ENCODE data around the gene RPS15.

The RPS15 gene

GRCh38 chr19:1437609-1438008 lies 587 bp upstream of the RPS15 start:
- no peak for DNase-seq

DNA sequence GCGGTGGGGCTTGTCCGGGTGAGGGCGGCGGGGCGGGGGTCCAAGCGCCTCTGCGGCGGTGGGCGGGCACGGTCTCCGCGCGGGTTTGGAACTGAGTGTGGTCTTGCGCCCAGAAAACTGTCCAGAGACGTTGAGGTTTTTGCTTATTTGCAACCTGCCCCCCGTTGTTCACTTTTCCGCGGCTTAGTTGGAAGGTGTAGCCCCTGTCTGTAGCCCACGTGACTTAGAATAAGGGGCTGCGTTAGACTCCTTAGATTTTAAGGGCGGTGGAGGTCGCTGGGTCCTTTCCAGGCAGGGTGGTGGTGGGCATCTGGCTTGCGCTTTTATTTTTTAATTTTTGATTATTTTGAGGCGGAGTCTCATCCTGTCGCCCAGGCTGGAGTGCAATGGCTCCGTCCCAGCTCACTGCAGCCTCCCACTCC lies 748 bp downstream of the RPS15 start:
- DNase-seq = peak; percentile 16

GRCh38 chr19:1439525-1440417 lies 1.6 kb downstream of the RPS15 start:
- DNase-seq = peak; percentile 40

DNA sequence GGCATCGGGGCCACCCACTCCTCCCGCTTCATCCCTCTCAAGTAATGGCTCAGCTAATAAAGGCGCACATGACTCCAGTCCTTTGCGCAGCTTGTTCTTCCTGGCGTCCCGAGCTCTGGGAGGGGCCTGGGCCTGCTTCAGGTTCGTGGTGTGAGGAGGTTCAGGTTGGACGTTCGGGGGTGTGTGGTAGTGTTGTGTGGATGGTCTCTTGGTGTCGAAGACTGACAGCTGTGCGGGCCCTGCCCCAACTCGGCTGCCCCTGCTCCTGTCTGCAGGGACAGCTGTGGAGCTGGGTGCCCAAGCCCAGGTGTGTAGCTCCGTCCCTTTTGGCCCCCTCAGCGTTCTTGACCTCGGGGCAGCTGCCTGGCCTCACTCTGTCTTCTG lies 2.2 kb downstream of the RPS15 start:
- no peak for DNase-seq

- no peak for DNase-seq
Observed at GRCh38 chr19:1441022-1441426, 2.8 kb downstream of the RPS15 start.

GRCh38 chr19:1441677-1442438 lies 3.7 kb downstream of the RPS15 start:
- DNase-seq = no peak

DNA sequence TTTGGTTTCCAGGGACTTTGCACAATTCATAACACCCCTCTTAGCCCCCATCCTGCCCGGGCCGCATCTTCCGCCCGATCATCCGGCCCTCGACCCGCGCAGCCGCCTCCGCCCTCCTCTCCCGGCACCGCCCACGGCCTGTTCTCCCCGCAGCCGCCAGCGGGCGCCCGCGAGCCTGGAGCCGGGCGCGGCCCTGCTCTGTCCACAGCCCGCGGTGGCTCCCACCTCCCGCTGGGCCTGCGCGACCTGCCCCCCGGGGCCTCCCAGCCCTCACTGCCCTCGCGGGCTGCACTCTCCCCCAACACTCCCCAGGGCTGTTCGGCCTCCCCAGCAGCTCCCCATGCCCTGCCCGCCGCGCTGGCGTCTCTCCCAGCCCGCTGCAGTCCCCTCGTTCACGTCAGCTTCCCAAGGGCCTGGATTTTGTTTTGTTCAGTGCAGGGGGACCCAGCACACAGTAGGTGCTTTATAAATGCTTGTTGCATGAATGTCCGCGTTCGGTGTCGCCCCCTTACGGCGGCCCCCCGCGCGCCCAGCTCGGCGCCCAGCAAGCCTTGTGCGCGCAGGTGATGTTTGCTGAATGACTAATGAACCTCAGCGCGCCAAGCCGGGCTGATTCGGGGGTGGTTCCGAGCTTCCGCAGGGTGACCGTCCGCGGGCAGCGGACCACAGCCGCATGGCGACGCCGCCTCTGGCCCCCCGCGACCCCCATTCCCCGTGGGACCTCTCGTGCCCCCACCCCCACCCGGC lies 7.2 kb downstream of the RPS15 start:
- peak; percentile 79 for DNase-seq

GRCh38 chr19:1445932-1446712 lies 7.9 kb downstream of the RPS15 start:
- no peak for DNase-seq

DNA sequence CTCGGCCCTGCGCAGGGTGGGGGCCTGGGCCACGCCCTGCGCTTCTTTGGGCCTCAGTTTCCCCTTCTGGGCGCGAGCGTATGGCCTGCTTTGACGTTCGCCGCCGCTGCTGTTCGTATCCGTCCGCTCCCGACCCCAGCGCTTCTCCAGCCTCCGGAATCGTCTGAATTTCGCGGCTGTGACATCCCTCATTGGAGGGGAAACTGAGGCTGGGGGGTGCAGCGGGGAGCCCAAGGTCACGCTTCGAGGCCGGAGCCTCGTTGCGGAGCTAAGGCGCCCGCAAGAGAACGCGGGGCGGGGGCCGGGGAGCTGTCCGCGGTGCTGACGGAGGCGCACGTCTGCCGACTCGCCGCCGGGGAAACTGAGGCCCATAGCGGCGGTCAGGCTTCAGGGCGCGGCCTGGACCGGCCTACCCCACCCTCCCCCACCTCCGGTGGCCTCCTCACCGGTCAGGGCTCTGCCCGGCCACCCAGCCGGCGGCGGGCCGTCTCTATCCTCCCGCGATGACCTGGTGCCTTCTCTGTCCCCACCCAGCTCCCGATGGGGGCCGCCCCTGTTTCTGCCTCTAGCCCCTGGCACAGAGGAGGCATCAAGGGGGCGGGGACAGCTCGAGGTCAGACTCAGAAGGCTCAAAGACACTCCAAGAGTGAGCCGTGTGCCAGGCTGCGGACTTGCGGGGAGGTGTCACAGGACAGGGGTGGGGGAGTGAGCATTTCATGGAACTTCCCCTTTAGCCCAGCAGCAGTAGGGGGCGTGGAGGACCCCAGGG lies 8.7 kb downstream of the RPS15 start:
- DNase-seq = no peak

DNA sequence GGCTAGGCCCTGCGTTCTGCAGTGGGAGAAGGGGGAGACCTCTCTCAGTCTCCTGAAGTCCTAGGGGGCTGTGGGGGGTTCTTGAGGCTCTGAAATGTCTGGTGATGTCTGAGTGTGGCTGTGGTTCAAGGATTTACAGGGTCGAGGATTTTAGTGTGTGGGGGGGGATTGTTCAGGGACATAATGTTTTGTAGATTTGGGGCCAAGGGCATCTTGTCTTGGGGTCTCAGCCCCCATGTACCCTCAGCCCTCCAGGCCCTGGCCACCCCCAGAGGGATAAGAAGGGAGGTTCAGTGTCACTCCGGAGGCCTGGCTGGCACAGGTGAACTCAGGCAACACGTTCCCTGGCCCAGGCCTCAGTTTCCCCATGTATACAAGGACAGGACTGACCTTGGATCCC lies 9.3 kb downstream of the RPS15 start:
- DNase-seq = no peak

GRCh38 chr19:1447944-1448343 lies 9.7 kb downstream of the RPS15 start:
- DNase-seq = no peak

GRCh38 chr19:1449467-1450442 lies 11.6 kb downstream of the RPS15 start, which contains the start of gene APC2:
APC2 (plus strand) TSS chr19:1450121; CDS start chr19:1453002, 2,881 bp downstream.
- peak; percentile 31 for DNase-seq

DNA sequence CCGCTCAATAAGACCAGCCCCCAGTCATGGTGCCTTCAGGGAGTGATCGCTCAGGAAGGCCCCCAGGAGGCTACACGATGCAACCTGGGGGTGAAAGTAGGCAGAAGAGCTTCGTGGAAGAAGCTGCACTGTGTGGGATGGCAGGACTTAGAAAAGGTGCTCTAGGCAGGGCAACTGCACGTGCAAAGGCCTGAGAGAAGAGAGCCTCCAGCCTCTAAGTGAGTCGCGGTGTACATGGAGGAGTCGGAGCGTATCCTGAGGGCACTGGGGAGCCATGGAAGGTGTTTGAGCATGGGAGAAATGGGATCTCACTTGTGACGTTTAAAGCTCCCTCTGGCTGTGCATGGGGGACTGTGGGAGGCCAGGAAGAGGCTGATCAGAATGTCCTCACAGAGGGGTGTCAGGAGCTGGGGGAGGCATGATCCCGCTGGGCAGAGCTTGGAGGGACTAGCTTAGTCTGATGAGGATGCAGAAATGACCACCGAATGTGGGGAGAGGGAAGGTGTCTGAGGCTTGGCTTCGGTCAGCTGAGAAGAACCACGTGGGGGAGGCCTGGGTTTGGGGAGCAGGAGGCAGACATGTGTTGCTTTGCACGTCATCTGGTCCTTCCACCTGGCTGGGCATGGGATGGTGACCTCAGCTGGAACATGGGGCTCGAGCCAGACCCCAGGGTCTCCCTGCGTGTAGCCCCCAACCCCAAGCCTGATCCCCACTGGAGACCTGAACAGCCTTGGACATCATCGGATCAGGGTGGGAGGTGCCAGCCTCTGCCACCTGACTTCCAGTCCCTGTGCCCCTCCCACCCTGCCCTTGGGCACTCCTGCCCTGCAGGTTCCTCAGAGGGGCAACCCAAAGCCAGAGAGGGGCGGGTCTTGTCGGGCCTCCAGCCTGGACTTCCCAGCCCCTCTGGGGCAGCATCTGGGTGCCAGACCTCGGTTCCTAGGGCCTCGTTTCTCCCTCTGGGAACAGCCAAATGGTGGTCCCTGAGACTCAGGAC lies 12.8 kb downstream of the RPS15 start:
- no peak for DNase-seq

GRCh38 chr19:1451916-1452801 lies 14.0 kb downstream of the RPS15 start:
- DNase-seq = no peak

- DNase-seq = no peak
Observed at GRCh38 chr19:1452802-1453524, 14.8 kb downstream of the RPS15 start.

GRCh38 chr19:1453525-1454364 lies 15.5 kb downstream of the RPS15 start:
- DNase-seq = no peak

Data from CD4-positive, alpha-beta T cell treated with Interleukin-17A for 1 hour (primary cell).